ENCODE measurements around the gene MSI2.

Gene MSI2

GRCh38 chr17:57313097-57313835 lies 56.9 kb downstream of the MSI2 start:
- H3K4me3 ChIP-seq (ENCODE audit: low read depth, low read length) = no peak overlapping the region
- TF ChIP-seq, protein P1, sequence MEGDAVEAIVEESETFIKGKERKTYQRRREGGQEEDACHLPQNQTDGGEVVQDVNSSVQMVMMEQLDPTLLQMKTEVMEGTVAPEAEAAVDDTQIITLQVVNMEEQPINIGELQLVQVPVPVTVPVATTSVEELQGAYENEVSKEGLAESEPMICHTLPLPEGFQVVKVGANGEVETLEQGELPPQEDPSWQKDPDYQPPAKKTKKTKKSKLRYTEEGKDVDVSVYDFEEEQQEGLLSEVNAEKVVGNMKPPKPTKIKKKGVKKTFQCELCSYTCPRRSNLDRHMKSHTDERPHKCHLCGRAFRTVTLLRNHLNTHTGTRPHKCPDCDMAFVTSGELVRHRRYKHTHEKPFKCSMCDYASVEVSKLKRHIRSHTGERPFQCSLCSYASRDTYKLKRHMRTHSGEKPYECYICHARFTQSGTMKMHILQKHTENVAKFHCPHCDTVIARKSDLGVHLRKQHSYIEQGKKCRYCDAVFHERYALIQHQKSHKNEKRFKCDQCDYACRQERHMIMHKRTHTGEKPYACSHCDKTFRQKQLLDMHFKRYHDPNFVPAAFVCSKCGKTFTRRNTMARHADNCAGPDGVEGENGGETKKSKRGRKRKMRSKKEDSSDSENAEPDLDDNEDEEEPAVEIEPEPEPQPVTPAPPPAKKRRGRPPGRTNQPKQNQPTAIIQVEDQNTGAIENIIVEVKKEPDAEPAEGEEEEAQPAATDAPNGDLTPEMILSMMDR (IDR thresholded peaks at IDR 0.05; ENCODE audit: insufficient read depth, low read depth, low read length, missing control alignments) = no peak

DNA sequence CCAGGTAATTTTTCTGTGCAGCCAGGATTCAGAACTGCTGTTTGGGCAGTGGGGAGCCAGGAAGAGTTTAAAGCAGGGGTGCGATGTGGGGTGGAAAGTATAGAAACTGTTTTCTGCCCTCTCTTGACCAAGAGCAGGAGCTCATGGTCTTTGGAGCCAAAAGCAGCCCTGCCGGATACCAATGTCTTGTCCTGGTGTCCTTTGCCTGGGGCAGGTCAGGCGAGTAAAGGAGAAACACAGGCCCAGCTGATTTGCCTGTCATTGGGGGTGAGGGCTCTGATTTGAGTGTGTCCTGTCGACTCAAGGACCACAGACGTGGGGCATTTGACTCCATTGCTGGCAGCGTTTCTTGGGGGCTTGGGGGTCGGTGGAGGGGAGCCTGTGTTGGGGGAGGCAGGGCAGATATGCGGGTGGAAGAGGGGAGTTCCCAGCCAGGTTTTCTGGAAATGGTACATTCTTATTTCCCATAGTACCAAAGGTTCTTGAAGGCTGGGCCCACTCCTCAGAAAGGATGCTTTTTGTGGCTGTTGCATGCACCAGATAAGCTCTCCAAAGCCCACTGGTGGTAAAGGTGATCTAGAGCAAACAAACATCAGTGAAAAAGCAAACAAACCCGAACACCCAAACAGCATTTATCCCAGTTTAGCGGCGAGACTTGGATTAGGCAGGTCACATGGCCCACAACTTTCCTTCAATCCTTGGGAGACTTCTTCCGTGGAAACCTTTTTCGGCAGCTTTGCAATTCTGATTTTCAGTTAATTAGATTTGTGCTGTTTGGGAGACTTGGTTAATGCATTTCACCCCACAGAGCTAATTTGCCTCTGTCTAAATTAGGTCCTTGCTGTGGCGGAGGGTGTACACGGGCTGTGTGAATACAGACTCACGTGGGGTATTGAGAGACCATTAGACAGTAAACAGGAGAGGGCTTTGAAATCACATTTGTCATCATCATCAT lies 59.0 kb downstream of the MSI2 start:
- TF ChIP-seq, protein P1 (IDR thresholded peaks at IDR 0.05; ENCODE audit: insufficient read depth, low read depth, low read length, missing control alignments) = no peak
- no peak overlapping the region for H3K4me3 ChIP-seq (ENCODE audit: low read depth, low read length)
- DNase-seq (ENCODE audit: low read depth) = no peak

More at GRCh38 chr17:57313097-57313835, 56.9 kb downstream of the MSI2 start:
- no peak for DNase-seq (ENCODE audit: low read depth)

GRCh38 chr17:57316361-57316760 lies 60.0 kb downstream of the MSI2 start:
- no peak for DNase-seq (ENCODE audit: low read depth)
- TF ChIP-seq, protein P1 (IDR thresholded peaks at IDR 0.05; ENCODE audit: insufficient read depth, low read depth, low read length, missing control alignments) = no peak
- H3K4me3 ChIP-seq (ENCODE audit: low read depth, low read length) = no peak overlapping the region

DNA sequence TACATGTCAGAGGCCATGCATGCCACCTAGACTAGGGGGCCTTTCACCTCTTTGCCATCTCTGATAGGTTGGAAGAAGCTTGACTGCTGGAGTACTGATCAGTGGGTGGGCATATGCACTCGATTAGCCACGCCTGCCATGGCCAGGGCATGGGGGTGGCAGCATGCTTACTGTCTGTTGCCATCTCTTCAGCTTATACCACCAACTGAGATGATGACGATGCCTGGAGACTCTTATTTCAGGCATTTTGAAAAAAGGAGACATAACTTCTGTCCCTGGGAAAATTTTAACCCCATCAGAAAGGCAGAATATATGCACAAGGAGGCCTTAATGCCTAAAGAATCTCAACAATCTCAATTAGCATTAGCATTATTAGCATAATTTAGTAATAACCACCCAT lies 60.8 kb downstream of the MSI2 start:
- H3K4me3 ChIP-seq (ENCODE audit: low read depth, low read length) = no peak overlapping the region
- no peak for DNase-seq (ENCODE audit: low read depth)
- TF ChIP-seq, protein P1 (IDR thresholded peaks at IDR 0.05; ENCODE audit: insufficient read depth, low read depth, low read length, missing control alignments) = no peak

GRCh38 chr17:57318913-57319312 lies 62.6 kb downstream of the MSI2 start:
- no peak for DNase-seq (ENCODE audit: low read depth)
- TF ChIP-seq, protein P1 (IDR thresholded peaks at IDR 0.05; ENCODE audit: insufficient read depth, low read depth, low read length, missing control alignments) = no peak
- H3K4me3 ChIP-seq (ENCODE audit: low read depth, low read length) = no peak overlapping the region

GRCh38 chr17:57319806-57320205 lies 63.5 kb downstream of the MSI2 start:
- peak; percentile 8 for DNase-seq (ENCODE audit: low read depth)
- H3K4me3 ChIP-seq (ENCODE audit: low read depth, low read length) = no peak overlapping the region
- TF ChIP-seq, protein P1 (IDR thresholded peaks at IDR 0.05; ENCODE audit: insufficient read depth, low read depth, low read length, missing control alignments) = no peak
